ENCODE results near the gene ADGRL1.
"Not testable (repeated sequence)": the region's sequence is repeated elsewhere in the genome, so short reads cannot be mapped to it uniquely, and the experiment has no call there.

DNA sequence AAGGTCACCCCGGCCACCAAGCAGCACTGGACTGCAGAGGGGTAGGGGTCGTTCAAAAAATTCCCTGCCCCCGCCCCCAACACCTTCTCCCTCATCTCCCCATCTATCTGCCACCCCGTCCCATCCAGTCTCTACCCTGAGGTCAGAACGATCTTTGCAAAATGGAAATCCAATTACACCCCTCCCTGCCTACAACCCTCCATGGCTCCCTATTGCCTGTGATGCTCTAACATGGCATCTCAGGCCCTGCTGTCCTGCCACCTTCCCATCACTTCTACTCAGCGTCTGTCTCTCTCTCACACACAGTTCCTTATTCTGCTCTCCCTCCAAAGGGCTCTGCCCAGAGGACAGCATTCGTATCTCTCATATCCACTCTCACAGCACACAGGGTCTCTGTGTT is 8.7 kb downstream of the ADGRL1 start:
- TF ChIP-seq RARB (CRISPR knock-in tag; IDR thresholded peaks at IDR 0.05); BACH2 (CRISPR knock-in tag; IDR thresholded peaks at IDR 0.05; ENCODE audit: borderline replicate concordance); ZFP30 (CRISPR knock-in tag; IDR thresholded peaks at IDR 0.05): not testable (repeated sequence)
